ENCODE results near the gene AGMO. TPM values are rescaled to one million over a fixed set of nuclear protein-coding genes. Genes with fewer than 3 reads are reported as not detected.

AGMO gene
- total RNA-seq, 1 experiment from 2014 or later, result 0.77 TPM

- POLR2A ChIA-PET, result no interaction called here
These were observed 269.7 kb downstream of the AGMO start for GRCh38 chr7:15292138-15292537.

GRCh38 chr7:15291699-15292098, 270.1 kb downstream of the AGMO start:
- DNase-seq (ENCODE audit: low spot score) (no peak), ATAC-seq (peak; percentile 80)
- H3K9me3 Mint-ChIP-seq, result peaks cover 2% of the 10 kb centered on the region
- H3K27ac Mint-ChIP-seq, result no peak overlapping the region
- H3K36me3 Mint-ChIP-seq, result no peaks in the 10 kb centered on the region
- TF ChIP-seq ZMAT4 (CRISPR knock-in tag; IDR thresholded peaks at IDR 0.05), result no peak
- no peak for TF ChIP-seq ZNF138 (CRISPR knock-in tag; conservative IDR thresholded peaks at IDR 0.05)
- TF ChIP-seq GABPB1 (CRISPR knock-in tag; IDR thresholded peaks at IDR 0.05), result no peak
- no peak for TF ChIP-seq SOX15 (CRISPR knock-in tag; IDR thresholded peaks at IDR 0.05)
- POLR2A ChIA-PET, result no interaction called here
- CTCF ChIA-PET, result interaction anchor here (0.9 to 1.2 kb wide), 3 partner anchors 12 to 429 kb away, joined by 3 to 5 read pairs (median 4); partner anchors contain the start of gene MEOX2
- peaks cover 2% of the 10 kb centered on the region for H3K4me1 Mint-ChIP-seq
- H3K27me3 Mint-ChIP-seq (ENCODE audit: low read depth), result no peaks in the 10 kb centered on the region
- H3K4me3 Mint-ChIP-seq, result no peak overlapping the region

More at GRCh38 chr7:15292138-15292537, 269.7 kb downstream of the AGMO start:
- Mint-ChIP-seq H3K4me3 (no peak overlapping the region), H3K27ac (no peak overlapping the region), H3K27me3 (ENCODE audit: low read depth) (no peaks in the 10 kb centered on the region), H3K4me1 (peaks cover 2% of the 10 kb centered on the region), H3K36me3 (no peaks in the 10 kb centered on the region), H3K9me3 (no peaks in the 10 kb centered on the region)
- CTCF ChIA-PET, result interaction anchor here (0.9 to 1.2 kb wide), 3 partner anchors 12 to 429 kb away, joined by 3 to 5 read pairs (median 4); partner anchors contain the start of gene MEOX2
- ATAC-seq (peak; percentile 18; the same call in 1 of the 2 replicates), DNase-seq (ENCODE audit: low spot score) (no peak)
- no peak for TF ChIP-seq NR2C2 (CRISPR knock-in tag; IDR thresholded peaks at IDR 0.05)
- no peak for TF ChIP-seq ELF4 (CRISPR knock-in tag; IDR thresholded peaks at IDR 0.05; ENCODE audit: low read depth)
- no peak for TF ChIP-seq E2F5 (CRISPR knock-in tag; IDR thresholded peaks at IDR 0.05)
- no peak for TF ChIP-seq RORB (CRISPR knock-in tag; IDR thresholded peaks at IDR 0.05)
- no peak for TF ChIP-seq MLX (CRISPR knock-in tag; IDR thresholded peaks at IDR 0.05)
- no peak for TF ChIP-seq NFATC4 (CRISPR knock-in tag; IDR thresholded peaks at IDR 0.05)
- no peak for TF ChIP-seq SMAD4 (CRISPR knock-in tag; IDR thresholded peaks at IDR 0.05)
- TF ChIP-seq CDX4 (CRISPR knock-in tag; IDR thresholded peaks at IDR 0.05; ENCODE audit: borderline replicate concordance), result no peak

GRCh38 chr7:15288741-15289140, 273.1 kb downstream of the AGMO start:
- TF ChIP-seq AR (CRISPR knock-in tag; IDR thresholded peaks at IDR 0.05) (no peak), MXD4 (CRISPR knock-in tag; IDR thresholded peaks at IDR 0.05; ENCODE audit: borderline replicate concordance) (no peak), ZNF512 (CRISPR knock-in tag; IDR thresholded peaks at IDR 0.05; ENCODE audit: borderline replicate concordance) (no peak), E2F4 (CRISPR knock-in tag; IDR thresholded peaks at IDR 0.05; ENCODE audit: borderline replicate concordance, low read depth) (no peak)
- DNase-seq (ENCODE audit: low spot score) (no peak), ATAC-seq (no peak)
- H3K9me3 Mint-ChIP-seq, result peaks cover 13% of the 10 kb centered on the region
- H3K27ac Mint-ChIP-seq, result no peak overlapping the region
- no peaks in the 10 kb centered on the region for H3K36me3 Mint-ChIP-seq
- CTCF ChIA-PET, result no interaction called here
- no peaks in the 10 kb centered on the region for H3K27me3 Mint-ChIP-seq (ENCODE audit: low read depth)
- H3K4me1 Mint-ChIP-seq, result peaks cover 2% of the 10 kb centered on the region
- H3K4me3 Mint-ChIP-seq, result no peak overlapping the region
- POLR2A ChIA-PET, result no interaction called here
